HG02973 (cell line): ENCODE data around the gene GLIPR2.
"Not testable (repeated sequence)": the region's sequence is repeated elsewhere in the genome, so short reads cannot be mapped to it uniquely, and the experiment has no call there.

Experiments used
- ATAC-seq: cut with Tn5 transposase; IDR thresholded peaks from one replicate; pipeline ENCODE4 v1.9.1; 2021; ENCODE audit warnings: moderate library complexity; ENCODE audit not compliant: unreplicated experiment

Gene GLIPR2

DNA sequence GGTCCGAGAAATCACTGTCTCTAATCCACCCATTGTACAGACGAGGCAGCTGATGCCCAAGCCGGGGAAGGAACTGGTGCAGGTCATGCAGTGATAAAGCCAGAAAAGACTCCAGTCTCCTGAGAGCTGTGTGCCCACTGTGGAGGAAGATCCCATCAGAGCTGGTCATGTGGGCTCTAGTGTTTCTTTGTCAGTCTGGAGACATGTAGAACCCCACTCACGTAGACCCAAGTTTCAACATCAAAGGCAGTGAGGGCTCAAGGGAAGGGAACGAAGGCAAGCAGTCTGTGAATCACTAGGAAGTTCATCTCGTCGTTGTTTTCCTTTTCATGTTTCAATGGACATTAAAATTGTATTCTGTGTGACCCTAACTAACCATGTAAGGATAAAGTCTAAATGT lies 14.6 kb upstream of the GLIPR2 start:
- no peak for ATAC-seq

GRCh38 chr9:36123515-36123914 lies 13.0 kb upstream of the GLIPR2 start:
- no peak for ATAC-seq

DNA sequence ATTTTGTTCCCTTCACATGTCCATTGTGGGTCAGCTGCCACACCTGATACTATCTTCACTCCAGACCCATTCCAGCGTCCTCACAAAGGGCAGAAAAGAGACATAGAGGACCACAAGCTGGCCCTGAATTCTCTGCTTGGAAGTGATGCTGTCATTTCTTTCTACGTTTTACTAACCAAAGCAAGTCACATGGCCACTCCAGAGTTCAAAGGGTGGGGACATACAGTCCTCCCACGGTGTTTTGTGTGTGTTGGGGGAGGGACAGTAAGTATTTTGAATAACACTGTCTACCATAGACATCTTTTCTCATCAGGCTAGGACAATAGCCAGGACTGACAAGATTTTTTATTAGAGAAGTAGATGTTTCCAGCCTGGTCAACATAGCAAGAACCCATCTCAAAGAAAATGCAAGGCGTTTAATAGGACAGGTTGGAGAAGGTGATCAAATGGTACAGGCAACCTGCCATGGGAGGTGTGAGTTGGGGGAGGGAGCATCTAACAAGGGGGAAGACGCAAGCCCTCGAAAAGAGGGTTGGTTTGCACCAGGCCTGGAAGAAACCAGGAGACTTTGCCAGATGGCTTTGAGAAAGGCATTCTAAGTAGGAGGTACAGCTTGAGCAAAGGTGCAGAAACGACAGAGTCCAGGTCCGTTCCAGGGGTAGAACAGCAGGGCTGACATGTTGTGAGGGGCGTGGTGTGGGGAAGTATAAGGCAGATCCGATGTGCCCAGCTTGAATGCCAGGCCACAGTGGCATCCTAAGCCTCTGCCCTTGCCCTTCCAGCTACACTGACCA lies 11.3 kb upstream of the GLIPR2 start:
- ATAC-seq, result no peak

DNA sequence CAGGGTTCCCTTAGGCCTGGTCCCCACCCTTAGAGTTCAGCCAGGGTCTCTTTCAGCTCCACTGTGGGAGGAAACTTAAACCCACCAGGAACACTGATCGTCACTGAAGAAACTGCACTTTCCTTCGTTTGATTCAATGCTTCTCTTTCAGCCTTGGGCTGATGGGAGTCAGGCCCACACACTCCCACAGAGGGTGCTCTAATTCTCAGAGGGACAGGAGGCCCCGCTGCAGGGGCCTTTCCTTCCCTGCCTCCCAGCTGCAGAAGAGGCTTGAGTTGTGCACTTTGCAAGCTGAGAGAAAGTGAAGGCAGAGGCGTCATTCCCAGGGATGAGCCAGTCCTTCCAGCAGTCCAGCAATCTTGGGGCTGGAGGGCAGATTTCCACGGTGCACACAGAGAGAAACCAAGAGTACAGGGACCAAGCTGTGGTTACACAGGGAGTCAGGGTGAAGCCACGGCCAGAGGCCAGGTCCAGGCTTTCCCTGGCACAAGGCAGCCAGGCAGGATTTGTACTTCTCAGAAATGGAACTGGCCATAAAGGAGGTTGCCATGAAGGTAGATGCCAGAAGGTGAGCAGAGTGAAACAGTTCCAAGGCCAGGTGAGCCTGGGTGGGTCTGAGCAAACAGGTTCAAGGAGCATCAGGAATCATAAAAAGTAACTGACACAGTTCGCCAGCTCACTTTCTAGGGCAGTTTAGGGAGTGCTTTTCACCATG lies 10.4 kb upstream of the GLIPR2 start:
- no peak for ATAC-seq

DNA sequence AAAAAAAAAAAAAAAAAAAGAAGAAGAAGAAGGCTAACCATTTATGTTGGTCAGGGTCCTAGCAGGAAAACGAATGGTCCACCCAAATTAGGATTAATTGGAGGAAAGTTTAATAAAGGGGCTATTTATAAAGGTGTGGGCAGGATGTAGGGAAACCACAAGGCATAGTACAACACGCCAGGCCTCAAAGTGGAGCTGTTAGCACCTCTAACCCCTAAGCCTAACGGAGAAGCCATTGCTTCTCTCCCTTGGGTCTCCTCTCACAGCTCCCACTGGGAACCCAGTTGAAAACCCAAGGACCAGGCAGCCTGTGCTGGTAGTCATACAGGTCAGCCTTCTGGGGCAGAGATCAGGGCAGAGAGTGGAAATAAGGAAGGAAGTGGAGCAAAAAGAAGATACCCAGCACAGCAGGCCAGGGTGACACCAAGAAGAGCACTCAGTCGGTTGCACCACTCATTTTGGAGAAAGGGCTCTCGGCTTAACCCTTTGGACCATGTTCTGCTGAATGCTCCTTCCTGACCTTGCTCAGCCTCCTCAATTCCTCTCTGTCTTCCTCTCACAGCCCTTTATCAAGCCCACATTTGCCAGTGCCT lies 8.8 kb upstream of the GLIPR2 start:
- ATAC-seq, result no peak

- ATAC-seq, result no peak
These were observed 8.2 kb upstream of the GLIPR2 start for GRCh38 chr9:36128349-36128748.

DNA sequence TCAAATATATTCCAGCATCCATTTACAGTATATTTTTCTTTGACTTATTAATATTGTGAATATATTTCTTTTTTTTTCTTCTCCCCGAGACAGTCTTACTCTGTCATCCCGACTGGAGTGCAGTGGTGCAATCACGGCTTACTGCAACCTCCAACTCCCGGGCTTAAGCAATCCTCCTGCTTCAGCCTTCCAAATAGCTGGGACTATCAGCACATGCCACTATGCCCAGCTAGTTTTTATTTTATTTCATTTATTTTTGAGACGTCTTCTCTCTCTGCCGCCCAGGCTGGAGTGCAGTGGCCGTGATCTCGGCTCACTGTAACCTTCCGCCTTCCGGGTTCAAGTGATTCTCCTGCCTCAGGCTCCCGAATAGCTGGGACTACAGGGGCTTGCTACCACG lies 7.4 kb upstream of the GLIPR2 start:
- no peak for ATAC-seq

GRCh38 chr9:36131666-36132065 lies 4.9 kb upstream of the GLIPR2 start:
- ATAC-seq, result not testable (repeated sequence)

GRCh38 chr9:36132086-36132485 lies 4.4 kb upstream of the GLIPR2 start:
- ATAC-seq, result no peak

DNA sequence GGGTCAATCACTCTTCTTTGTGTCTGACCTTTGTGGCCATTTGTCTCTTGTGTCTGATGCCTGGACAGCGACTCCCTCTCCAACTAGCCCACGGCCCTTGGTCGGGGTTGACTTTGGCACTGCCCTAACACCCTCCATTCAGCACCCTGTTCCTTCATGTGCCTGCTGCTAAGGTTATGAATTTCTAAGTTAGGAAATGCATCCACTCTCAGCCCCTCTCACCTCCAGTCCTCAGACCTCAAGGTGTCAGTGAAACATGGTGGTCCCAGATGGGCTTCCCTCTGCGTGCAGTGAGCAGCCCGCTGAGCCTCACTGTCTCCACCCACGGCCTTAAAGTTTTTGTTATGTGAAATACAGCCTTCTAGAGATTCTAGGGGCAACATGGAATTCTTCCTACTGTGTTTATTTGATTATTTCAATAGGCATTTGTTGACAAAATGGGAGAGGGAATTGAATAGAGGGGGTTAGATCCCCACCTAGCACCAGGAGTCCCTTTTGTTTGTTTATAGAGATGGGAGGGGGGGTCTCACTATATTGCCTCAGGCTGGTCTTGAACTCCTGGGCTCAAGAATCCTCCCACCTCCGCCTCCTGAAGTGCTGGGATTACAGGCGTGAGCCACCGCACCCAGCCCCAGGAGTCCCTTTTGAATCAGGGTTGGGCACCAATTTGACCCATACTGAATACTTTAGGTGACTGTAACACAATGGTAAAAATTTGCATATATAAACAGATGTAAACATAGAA lies 1.6 kb upstream of the GLIPR2 start:
- no peak for ATAC-seq

DNA sequence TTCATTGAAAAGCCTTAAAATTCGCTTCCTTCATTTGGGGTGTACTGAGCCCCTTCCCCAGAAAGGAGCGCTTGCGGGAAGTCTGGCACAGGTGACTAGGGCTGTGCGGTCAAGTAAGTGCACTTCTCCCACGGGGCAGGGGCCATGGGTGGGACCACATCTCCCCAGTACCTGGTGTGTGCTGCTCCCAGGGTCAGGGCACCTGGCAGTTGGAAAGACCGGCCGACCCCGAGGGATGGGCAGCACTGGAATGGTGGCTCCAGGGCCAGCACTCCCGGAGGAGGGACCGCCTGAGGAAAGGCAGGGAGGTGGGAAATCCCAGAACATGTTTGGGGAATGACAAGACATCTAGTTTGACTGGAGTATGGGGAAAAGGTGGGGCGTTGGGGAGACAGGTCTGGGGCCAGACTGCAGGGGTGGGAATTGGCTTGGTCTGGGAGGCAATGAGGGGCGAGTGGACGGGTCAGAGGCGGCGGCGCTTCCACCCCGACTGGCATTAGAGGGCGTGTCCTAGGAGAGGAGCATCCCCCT lies 727 bp upstream of the GLIPR2 start:
- ATAC-seq, result no peak

- peak; percentile 25 for ATAC-seq
These were observed 410 bp downstream of the GLIPR2 start for GRCh38 chr9:36136894-36137391.

DNA sequence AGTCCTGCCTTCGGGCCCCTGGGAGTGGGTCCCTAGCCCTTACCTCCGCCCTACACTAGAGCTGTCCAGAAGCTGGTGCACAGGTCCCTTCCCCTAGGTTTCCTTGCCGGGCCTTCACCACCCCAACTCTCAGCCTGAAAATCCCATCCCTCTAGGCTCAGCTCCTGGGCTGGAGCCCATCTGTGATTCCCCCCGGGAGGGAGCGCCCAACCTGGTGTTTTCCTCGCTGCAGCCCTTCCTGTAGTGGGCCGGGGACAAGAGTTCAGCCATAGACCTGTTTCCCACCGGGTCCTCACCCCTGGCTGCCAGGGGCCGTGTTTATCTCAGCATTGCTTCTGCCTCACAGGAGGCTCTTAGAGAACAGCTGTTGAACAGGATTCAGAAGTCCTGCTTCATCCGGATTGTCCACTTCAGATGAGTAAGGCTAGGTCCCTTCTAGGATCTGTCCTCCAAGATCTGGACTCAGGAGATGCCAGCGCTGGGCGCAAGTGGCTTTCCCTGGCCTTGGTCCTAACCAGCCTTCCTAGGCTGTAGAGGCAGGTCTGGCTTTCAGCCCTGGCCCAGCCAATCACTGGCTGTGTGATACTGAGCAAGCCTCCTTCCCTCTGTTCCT lies 965 bp downstream of the GLIPR2 start:
- ATAC-seq, result no peak

GRCh38 chr9:36138496-36138895 lies 2.0 kb downstream of the GLIPR2 start:
- no peak for ATAC-seq

DNA sequence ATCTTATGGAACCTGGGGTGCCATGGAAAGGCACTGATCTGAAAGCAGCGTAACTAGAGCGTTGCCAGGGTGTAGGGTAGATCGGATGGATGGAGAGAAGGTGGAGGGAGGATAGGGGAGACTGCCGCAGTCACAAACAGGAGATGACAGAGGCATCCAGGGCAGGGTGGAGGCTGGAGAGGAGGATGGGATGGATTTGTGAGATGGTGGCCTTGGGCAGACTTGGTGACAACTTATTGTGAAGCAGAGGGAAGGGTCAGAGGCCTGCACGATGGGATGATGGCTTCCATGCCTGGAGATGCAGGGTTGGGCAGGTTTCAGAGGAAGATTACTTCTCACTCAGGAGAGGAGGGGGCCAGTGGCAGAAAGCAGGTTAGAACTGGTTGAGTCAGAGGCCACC lies 2.4 kb downstream of the GLIPR2 start:
- ATAC-seq, result no peak

DNA sequence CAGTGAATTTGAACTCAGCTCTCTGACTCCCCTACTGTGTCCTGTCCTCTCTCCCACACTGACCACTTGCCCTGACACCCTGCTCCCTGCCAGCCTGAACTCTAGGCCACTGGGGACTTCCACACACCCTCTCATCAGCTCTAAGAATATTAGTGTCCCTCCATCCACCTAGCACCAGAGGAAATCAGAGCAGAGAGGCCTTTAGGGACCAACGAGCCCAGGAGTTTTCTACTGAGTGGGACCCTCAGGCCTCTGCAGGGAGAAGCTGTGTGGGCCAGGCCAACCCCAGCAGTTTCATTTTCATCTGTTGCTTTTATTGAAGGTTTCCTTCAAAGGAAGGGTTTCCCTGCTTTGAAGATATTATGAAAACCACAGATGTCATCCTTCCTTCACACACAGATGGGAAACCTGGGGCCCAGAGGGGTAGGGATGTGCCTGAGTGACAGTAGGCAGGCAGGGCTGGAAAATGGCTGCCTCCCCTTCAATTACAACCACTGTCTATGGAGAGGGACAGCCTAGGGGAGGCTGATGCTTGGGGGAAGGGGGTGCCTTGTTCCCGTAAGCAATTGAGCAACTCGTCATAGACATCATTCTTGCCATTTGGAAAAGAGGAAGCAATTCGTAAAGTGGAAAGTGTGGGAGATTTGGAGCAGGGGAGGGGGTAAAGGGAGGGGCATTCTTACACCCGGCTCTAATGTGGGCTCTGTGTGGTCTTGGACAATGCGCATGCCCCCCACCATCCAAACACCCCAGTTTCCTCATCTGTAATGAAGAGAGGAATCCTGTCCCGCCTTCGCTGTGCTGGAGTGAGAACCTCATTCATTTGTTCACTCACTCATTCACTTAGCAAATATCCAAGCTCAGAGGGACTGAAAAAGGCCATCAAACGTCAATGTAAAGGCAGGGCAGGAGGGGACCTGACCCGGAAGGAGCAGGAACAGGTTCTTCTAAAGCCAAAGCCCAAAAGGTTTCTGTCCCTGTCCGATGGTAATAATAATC lies 3.9 kb downstream of the GLIPR2 start:
- ATAC-seq, result no peak

DNA sequence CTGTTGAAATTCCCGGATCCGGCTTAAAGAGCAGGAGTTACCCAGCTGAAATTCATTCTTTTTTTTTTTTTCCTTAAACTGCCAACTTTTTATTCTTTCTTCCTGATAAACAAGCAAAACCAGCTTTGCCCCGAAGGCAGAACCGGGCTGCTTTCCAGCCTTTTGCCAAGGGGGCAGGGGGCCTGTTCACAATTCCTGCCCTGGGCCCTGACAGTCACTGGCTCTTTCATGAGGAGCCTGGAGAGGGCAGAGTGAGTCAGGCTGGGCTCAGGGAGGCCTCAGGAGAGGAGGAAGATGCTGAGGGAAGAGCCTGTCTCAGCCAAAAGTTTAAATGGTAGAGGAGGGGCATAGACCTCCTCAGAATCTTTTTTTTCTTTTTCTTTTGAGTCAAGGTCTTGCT lies 4.8 kb downstream of the GLIPR2 start:
- ATAC-seq, result no peak

- ATAC-seq, result no peak
These were observed 5.2 kb downstream of the GLIPR2 start for GRCh38 chr9:36141761-36142160.

- ATAC-seq, result no peak
These were observed 6.1 kb downstream of the GLIPR2 start for GRCh38 chr9:36142510-36143244.
